KOPT-K1 (cell line): ENCODE results near the gene PPP1R18.
"Not testable (repeated sequence)": the region's sequence is repeated elsewhere in the genome, so short reads cannot be mapped to it uniquely, and the experiment has no call there.

Experiments used
- H3K27ac ChIP-seq: fragments of 200-600 bp; sonication (generic); 2 replicates; pipeline ENCODE4 v1.5.1; 2016; ENCODE audit warnings: antibody characterized with exemption, mild to moderate bottlenecking, low read depth, low read length; ENCODE audit not compliant: poor library complexity, severe bottlenecking
- H3K36me3 ChIP-seq: fragments of 200-600 bp; sonication (generic); 2 replicates; pipeline ENCODE4 v1.5.1; 2017; ENCODE audit warnings: antibody characterized with exemption, mild to moderate bottlenecking, low read length, moderate library complexity; ENCODE audit not compliant: insufficient read depth
- H3K9me3 ChIP-seq: fragments of 200-600 bp; sonication (generic); 2 replicates; pipeline ENCODE4 v1.5.1; 2017; ENCODE audit warnings: antibody characterized with exemption, low read length, mild to moderate bottlenecking; ENCODE audit not compliant: insufficient read depth, poor library complexity, severe bottlenecking

The PPP1R18 gene, protein sequence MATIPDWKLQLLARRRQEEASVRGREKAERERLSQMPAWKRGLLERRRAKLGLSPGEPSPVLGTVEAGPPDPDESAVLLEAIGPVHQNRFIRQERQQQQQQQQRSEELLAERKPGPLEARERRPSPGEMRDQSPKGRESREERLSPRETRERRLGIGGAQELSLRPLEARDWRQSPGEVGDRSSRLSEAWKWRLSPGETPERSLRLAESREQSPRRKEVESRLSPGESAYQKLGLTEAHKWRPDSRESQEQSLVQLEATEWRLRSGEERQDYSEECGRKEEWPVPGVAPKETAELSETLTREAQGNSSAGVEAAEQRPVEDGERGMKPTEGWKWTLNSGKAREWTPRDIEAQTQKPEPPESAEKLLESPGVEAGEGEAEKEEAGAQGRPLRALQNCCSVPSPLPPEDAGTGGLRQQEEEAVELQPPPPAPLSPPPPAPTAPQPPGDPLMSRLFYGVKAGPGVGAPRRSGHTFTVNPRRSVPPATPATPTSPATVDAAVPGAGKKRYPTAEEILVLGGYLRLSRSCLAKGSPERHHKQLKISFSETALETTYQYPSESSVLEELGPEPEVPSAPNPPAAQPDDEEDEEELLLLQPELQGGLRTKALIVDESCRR

DNA sequence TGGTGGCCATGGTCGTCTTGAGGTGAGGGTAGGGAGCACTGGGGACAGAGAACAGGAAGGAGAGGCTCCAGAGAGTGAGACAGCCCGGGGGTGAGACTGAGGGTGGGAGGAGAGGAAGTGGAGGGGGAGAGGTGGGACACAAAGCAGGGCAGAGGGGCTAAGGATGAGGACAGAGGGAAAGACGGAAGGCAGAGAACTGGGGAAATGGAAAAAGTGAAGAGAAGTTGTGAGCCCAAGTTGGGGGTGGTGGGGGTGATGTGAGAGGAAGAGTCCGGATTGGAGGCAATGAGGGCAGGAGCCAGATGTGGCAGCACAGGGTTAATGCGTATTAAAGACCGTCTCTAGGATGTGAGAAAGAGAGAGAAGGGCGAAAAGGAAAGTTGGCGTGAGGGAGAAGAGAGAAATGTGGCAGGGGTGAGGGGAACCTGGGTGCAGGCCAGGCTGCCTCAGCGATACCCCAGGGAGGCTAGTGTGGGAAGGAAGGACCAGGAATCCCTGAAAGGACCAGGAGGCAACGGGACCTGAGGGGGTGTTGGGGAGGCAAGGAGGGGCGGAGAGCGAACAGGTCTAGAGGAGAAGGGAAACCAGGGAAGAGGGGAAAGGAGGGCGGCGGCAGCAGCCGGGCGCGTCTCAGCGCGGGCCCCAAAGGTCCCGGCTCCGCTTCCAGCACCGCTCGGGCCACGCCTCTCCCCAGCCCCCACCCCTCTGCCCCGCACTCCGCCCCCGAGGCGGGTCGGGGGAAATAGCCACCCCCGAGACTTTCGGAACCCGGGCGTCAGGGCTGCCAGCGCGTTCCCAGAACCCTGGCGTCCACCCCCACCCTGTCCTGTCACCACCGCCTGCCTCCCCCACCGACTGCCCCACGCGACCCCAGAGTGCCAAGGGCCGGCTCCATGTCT lies at the start of gene PPP1R18:
PPP1R18 (minus strand) TSS at position 637 of the 899 bp plus-strand sequence; CDS start at position 10, 627 bp downstream.
- peaks cover 12% of the 10 kb centered on the region; the same call in 1 of the 2 replicates for H3K36me3 ChIP-seq
- H3K9me3 ChIP-seq, result no peaks in the 10 kb centered on the region
- H3K27ac ChIP-seq, result peak within 1 kb of the TSS; percentile 94

- no peaks in the 10 kb centered on the region for H3K9me3 ChIP-seq
- no peak overlapping the region for H3K27ac ChIP-seq
- H3K36me3 ChIP-seq, result peaks cover 82% of the 10 kb centered on the region
Observed at GRCh38 chr6:30735668-30736314, 49.3 kb upstream of the PPP1R18 start.

GRCh38 chr6:30732237-30732943 lies 45.9 kb upstream of the PPP1R18 start:
- H3K36me3 ChIP-seq, result peaks cover 86% of the 10 kb centered on the region
- H3K9me3 ChIP-seq, result no peaks in the 10 kb centered on the region
- H3K27ac ChIP-seq, result no peak overlapping the region

GRCh38 chr6:30730601-30731435 lies 44.4 kb upstream of the PPP1R18 start:
- Histone ChIP-seq H3K27ac (no peak overlapping the region), H3K9me3 (no peaks in the 10 kb centered on the region), H3K36me3 (peaks cover 95% of the 10 kb centered on the region)

- Histone ChIP-seq H3K9me3 (no peaks in the 10 kb centered on the region), H3K36me3 (peaks cover 95% of the 10 kb centered on the region), H3K27ac (no peak overlapping the region)
Observed at GRCh38 chr6:30727920-30728553, 41.6 kb upstream of the PPP1R18 start.

- Histone ChIP-seq H3K27ac (no peak overlapping the region), H3K36me3 (peaks cover 96% of the 10 kb centered on the region)
Observed at GRCh38 chr6:30726506-30727413, 40.3 kb upstream of the PPP1R18 start.

GRCh38 chr6:30725713-30726505 lies 39.5 kb upstream of the PPP1R18 start:
- no peak overlapping the region for H3K27ac ChIP-seq
- no peaks in the 10 kb centered on the region for H3K9me3 ChIP-seq
- peaks cover 91% of the 10 kb centered on the region for H3K36me3 ChIP-seq

More at GRCh38 chr6:30726506-30727413, 40.3 kb upstream of the PPP1R18 start:
- H3K9me3 ChIP-seq, result no peaks in the 10 kb centered on the region

DNA sequence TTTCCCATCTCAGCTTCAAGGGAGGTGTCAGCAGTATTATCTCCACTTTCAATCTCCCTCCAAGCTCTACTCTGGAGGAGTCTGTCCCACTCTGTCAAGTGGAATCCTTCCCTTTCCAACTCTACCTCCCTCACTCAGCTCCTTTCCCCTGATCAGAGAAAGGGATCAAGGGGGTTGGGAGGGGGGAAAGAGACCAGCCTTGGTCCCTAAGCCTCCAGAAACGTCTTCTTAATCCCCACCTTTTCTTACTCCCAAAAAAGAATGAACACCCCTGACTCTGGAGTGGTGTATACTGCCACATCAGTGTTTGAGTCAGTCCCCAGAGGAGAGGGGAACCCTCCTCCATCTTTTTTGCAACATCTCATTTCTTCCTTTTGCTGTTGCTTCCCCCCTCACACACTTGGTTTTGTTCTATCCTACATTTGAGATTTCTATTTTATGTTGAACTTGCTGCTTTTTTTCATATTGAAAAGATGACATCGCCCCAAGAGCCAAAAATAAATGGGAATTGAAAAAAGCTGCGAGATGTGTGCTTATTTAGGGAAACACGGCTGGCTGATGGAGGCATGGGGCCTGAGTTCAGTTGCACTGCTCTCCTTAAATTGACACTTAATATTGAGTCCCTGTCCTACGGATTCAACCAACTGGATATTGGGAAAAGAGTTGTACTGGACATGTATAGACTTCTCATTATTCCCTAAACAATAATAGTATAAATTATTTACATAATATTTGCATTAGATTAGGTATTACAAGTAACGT lies 38.6 kb upstream of the PPP1R18 start:
- Histone ChIP-seq H3K9me3 (no peaks in the 10 kb centered on the region), H3K36me3 (peaks cover 82% of the 10 kb centered on the region), H3K27ac (no peak overlapping the region)

- not testable (repeated sequence) for H3K27ac ChIP-seq, H3K9me3 ChIP-seq
- H3K36me3 ChIP-seq, result peaks cover 72% of the 10 kb centered on the region
Observed at GRCh38 chr6:30723843-30724741, 37.6 kb upstream of the PPP1R18 start.

GRCh38 chr6:30723159-30723842 lies 36.9 kb upstream of the PPP1R18 start:
- peak overlapping the region; percentile 98 for H3K27ac ChIP-seq
- peaks cover 68% of the 10 kb centered on the region for H3K36me3 ChIP-seq
- not testable (repeated sequence) for H3K9me3 ChIP-seq
